ENCODE measurements around the gene PITPNM3.

Gene PITPNM3

DNA sequence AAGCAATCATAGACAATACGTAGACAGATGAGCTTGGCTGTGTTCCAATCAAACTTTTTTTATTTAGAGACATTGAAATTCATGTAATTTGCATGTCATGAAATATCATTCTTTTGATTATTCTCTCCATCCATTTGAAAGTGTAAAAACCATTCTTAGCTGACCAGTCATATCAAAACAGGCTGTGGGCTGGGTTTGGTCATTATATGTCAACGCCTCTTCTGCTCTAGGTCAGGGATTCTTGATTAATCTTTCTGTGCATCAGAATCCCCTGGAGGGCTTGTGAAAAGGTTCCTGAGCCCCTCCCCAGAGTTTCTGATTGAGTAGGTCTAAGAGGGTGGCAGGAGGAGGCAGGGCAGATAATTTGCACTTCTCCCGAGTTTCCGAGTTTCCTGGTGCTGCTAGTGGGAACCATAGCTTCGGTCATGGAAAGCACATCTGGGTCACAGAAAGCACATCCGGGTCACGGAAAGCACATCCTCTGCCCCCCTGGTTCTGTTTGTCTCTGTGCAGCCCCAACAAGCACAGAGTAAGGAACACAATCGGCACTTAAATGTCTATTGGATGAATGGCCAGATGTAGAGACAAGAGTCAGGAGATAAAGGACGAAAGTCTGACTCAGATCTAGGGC, 95.7 kb downstream of the PITPNM3 start:
- no peak for TF ChIP-seq EP300 (IDR thresholded peaks at IDR 0.05; ENCODE audit: borderline replicate concordance)

DNA sequence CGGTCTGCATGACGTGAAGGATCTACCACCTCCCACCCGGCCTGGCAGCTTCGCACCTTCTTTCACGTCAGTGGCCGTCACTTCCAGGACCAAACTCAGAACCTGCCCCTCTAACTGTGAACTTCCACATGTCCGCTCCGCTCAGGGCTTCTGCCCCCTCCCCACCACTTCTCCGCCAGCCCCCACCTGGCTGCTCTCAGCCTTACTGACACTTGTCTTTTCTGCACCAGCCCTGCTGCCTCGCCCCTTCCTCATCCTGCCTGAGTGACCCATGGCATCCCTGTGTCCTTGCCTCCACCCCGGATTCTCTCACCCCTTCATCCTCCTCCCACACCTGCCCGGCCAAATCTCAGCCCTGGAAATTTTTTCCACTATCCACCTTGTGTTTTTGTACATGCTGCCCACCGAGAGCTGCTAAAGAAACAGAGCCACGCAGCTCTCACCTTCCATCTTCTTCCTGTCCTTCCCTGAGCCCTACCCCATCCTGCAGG, 97.8 kb downstream of the PITPNM3 start:
- TF ChIP-seq, protein P1, sequence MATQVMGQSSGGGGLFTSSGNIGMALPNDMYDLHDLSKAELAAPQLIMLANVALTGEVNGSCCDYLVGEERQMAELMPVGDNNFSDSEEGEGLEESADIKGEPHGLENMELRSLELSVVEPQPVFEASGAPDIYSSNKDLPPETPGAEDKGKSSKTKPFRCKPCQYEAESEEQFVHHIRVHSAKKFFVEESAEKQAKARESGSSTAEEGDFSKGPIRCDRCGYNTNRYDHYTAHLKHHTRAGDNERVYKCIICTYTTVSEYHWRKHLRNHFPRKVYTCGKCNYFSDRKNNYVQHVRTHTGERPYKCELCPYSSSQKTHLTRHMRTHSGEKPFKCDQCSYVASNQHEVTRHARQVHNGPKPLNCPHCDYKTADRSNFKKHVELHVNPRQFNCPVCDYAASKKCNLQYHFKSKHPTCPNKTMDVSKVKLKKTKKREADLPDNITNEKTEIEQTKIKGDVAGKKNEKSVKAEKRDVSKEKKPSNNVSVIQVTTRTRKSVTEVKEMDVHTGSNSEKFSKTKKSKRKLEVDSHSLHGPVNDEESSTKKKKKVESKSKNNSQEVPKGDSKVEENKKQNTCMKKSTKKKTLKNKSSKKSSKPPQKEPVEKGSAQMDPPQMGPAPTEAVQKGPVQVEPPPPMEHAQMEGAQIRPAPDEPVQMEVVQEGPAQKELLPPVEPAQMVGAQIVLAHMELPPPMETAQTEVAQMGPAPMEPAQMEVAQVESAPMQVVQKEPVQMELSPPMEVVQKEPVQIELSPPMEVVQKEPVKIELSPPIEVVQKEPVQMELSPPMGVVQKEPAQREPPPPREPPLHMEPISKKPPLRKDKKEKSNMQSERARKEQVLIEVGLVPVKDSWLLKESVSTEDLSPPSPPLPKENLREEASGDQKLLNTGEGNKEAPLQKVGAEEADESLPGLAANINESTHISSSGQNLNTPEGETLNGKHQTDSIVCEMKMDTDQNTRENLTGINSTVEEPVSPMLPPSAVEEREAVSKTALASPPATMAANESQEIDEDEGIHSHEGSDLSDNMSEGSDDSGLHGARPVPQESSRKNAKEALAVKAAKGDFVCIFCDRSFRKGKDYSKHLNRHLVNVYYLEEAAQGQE (IDR thresholded peaks at IDR 0.05; ENCODE audit: low read depth): no peak
- TF ChIP-seq NFIC (IDR thresholded peaks at IDR 0.05) (no peak), EP300 (IDR thresholded peaks at IDR 0.05; ENCODE audit: borderline replicate concordance) (no peak), ZBTB7A (IDR thresholded peaks at IDR 0.05; ENCODE audit: low read depth) (no peak), EGR1 (IDR thresholded peaks at IDR 0.05) (no peak), RAD21 (IDR thresholded peaks at IDR 0.05; ENCODE audit: low read depth) (no peak), YY1 (IDR thresholded peaks at IDR 0.05; ENCODE audit: low read depth) (no peak), FOXM1 (IDR thresholded peaks at IDR 0.05; ENCODE audit: borderline replicate concordance, low read depth) (no peak)
- TF ChIP-seq, protein P2, sequence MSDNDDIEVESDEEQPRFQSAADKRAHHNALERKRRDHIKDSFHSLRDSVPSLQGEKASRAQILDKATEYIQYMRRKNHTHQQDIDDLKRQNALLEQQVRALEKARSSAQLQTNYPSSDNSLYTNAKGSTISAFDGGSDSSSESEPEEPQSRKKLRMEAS (IDR thresholded peaks at IDR 0.05): no peak

GRCh38 chr17:6457688-6458459, 98.5 kb downstream of the PITPNM3 start:
- no peak for TF ChIP-seq CREB1 (IDR thresholded peaks at IDR 0.05; ENCODE audit: low read depth)
- TF ChIP-seq, protein P1 (IDR thresholded peaks at IDR 0.05; ENCODE audit: low read depth): no peak
- TF ChIP-seq, protein P2 (IDR thresholded peaks at IDR 0.05): no peak
- no peak for TF ChIP-seq USF1 (IDR thresholded peaks at IDR 0.05)
- no peak for TF ChIP-seq EGR1 (IDR thresholded peaks at IDR 0.05)
- no peak for TF ChIP-seq CEBPB (IDR thresholded peaks at IDR 0.05)
- TF ChIP-seq ZBTB7A (IDR thresholded peaks at IDR 0.05; ENCODE audit: low read depth): no peak
- TF ChIP-seq TEAD4 (IDR thresholded peaks at IDR 0.05): no peak
- no peak for TF ChIP-seq NFIC (IDR thresholded peaks at IDR 0.05)
- TF ChIP-seq FOXM1 (IDR thresholded peaks at IDR 0.05; ENCODE audit: borderline replicate concordance, low read depth): no peak
- TF ChIP-seq TCF12 (IDR thresholded peaks at IDR 0.05; ENCODE audit: low read depth): no peak
- TF ChIP-seq TAF1 (IDR thresholded peaks at IDR 0.05; ENCODE audit: low read depth): no peak
- TF ChIP-seq EP300 (IDR thresholded peaks at IDR 0.05; ENCODE audit: borderline replicate concordance): no peak
- no peak for TF ChIP-seq YY1 (IDR thresholded peaks at IDR 0.05; ENCODE audit: low read depth)
- no peak for TF ChIP-seq RAD21 (IDR thresholded peaks at IDR 0.05; ENCODE audit: low read depth)

- TF ChIP-seq FOXM1 (IDR thresholded peaks at IDR 0.05; ENCODE audit: borderline replicate concordance, low read depth) (no peak), USF1 (IDR thresholded peaks at IDR 0.05) (no peak), CEBPB (IDR thresholded peaks at IDR 0.05) (no peak), TAF1 (IDR thresholded peaks at IDR 0.05; ENCODE audit: low read depth) (no peak), TCF12 (IDR thresholded peaks at IDR 0.05; ENCODE audit: low read depth) (no peak), EP300 (IDR thresholded peaks at IDR 0.05; ENCODE audit: borderline replicate concordance) (no peak), CREB1 (IDR thresholded peaks at IDR 0.05; ENCODE audit: low read depth) (no peak), YY1 (IDR thresholded peaks at IDR 0.05; ENCODE audit: low read depth) (no peak), TEAD4 (IDR thresholded peaks at IDR 0.05) (no peak), RAD21 (IDR thresholded peaks at IDR 0.05; ENCODE audit: low read depth) (no peak), EGR1 (IDR thresholded peaks at IDR 0.05) (no peak), ZBTB7A (IDR thresholded peaks at IDR 0.05; ENCODE audit: low read depth) (no peak)
- TF ChIP-seq, protein P2 (IDR thresholded peaks at IDR 0.05): no peak
- TF ChIP-seq, protein P1 (IDR thresholded peaks at IDR 0.05; ENCODE audit: low read depth): no peak
Measured at GRCh38 chr17:6456914-6457687, 99.3 kb downstream of the PITPNM3 start.

All from Ishikawa (cell line).